ENCODE measurements around the gene TRAPPC1.

Gene TRAPPC1

DNA sequence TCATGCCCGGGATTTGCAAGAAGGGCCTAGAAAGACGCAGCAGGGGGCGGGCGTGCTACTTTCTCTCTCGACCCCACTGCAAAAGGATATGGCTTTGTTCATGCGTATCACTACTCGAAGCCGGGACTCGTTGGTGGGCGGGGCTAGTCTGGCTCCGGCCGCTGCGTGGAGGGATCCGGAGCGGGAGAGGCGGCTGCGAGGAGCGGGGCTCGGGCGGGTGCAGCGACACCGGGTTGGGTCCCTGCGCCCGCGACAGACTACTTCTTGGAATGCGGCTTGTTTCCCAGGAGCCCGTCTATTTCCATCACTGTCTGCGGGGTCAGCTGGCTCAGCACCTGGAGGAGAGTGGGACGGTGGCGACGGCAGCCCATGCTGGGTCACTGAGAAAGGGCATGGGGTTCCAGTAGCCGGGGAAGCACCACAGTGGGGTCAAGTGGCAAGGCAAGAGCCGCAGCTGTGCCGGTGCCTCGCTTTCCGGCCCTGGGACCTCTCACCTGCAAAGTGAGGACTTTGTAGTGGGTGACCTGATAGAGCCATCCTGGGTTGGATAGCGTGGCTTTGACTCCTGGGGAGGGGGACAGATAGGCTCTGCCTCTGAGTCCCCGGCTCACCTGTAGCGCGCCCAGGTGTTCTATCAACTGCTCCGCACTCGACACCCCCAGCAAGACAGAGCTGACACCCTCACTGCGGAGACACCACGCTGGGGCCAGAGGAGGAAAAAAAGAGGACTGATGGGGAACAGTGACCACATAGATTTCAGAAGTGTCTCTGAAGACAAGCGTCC, 8.7 kb downstream of the TRAPPC1 start:
- peak overlapping the region; percentile 56 for H3K4me3 ChIP-seq (ENCODE audit: low read depth, low read length)
- no peak for TF ChIP-seq CTCF (IDR thresholded peaks at IDR 0.05; ENCODE audit: low read depth, low read length)

DNA sequence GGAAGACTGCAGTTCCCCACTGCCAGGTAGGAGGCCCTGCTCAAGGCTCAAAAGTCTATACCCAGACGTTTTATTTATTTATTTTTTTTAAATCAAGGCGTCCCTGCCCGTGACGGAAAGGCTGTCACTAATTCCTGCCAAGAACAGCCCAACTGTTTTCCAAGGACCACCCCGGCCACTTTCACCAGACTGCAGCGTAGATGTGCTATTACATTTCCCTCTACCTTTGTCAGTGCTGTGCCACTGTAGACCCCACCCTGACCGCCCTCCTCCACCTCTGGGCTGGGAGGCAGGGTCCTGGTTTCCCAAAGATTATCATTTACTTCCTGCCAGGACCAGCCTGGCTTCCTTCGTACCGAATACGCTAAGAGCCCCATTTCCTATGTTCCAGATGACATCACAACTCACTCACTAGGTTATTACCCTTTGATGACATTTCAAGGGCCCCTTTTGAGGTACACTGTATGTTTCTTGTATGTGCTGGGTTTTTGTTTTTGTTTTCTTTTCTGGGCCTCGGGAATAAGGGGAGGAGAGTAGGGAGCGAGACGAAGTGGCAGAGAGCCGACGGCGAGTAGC, 9.4 kb downstream of the TRAPPC1 start:
- peak overlapping the region; percentile 56 for H3K4me3 ChIP-seq (ENCODE audit: low read depth, low read length)
- no peak for TF ChIP-seq CTCF (IDR thresholded peaks at IDR 0.05; ENCODE audit: low read depth, low read length)

DNA sequence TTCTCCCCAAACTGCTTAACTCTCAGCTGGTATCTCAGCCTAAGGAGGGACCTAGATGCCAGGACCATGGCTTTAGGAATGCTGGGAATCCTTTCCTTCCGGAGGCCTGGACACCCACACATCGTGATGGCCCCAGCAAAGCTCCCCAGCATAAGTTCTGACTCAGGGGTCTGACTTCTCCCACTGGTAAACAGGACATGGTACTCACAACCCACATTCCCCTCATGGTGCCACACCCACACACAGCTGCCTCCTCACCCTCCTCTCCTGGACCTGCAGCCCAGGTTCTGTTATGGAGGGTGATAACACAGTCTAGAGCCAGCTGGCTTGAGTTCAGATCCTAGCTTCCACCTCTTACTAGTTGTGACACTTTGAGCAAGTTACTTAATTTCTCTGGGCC, 14.9 kb downstream of the TRAPPC1 start:
- H3K4me3 ChIP-seq (ENCODE audit: low read depth, low read length), result no peak overlapping the region
- TF ChIP-seq CTCF (IDR thresholded peaks at IDR 0.05; ENCODE audit: low read depth, low read length), result no peak

DNA sequence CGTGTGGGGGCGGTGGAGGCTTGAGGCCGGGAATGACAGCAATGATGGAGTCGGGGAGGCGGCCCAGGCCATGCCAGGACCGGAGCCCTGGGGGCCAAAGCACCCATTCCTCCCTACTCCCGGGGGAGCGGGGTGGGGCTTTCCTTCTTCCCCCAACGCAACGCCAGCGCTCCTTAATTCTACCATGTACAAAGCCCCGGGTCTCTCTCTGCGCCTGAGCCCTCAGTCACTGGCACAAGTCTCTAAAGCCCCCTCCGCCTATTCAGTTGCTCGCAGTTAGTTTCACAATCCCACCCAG, 15.4 kb downstream of the TRAPPC1 start:
- peak overlapping the region; percentile 65 for H3K4me3 ChIP-seq (ENCODE audit: low read depth, low read length)

GRCh38 chr17:7915611-7916384, 15.9 kb downstream of the TRAPPC1 start, which contains the start of gene RNF227:
TSS of gene RNF227 (minus strand) at chr17:7916289. CDS start at chr17:7916195, 94 bp downstream.
- H3K4me3 ChIP-seq (ENCODE audit: low read depth, low read length), result peak within 1 kb of the TSS; percentile 65
- TF ChIP-seq CTCF (IDR thresholded peaks at IDR 0.05; ENCODE audit: low read depth, low read length), result no peak

More for the DNA sequence above, 15.4 kb downstream of the TRAPPC1 start:
- TF ChIP-seq CTCF (IDR thresholded peaks at IDR 0.05; ENCODE audit: low read depth, low read length), result no peak

DNA sequence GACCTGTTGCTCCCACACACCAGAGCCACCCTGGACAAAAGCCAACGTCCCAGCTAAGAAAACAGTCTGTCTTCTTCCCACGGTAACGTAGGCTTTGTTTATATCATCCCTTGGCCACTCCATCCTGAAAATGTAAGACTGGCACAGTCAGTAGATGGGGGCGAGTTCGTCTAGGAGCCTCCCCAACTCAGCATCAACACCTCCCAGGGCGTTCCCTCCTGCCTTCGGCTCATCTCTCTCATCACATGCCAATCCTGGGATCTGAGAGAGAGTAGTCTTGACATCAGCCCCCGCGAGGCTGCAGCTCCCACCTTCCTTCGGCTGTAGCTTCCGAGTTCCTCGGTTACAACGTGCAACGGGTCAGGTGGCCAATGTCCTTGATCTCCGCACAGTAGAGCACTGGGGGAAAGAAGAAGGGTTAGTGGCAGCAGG, 16.6 kb downstream of the TRAPPC1 start:
- H3K4me3 ChIP-seq (ENCODE audit: low read depth, low read length), result peak overlapping the region; percentile 65
- no peak for TF ChIP-seq CTCF (IDR thresholded peaks at IDR 0.05; ENCODE audit: low read depth, low read length)
